ENCODE measurements around the gene USP10.

DNA sequence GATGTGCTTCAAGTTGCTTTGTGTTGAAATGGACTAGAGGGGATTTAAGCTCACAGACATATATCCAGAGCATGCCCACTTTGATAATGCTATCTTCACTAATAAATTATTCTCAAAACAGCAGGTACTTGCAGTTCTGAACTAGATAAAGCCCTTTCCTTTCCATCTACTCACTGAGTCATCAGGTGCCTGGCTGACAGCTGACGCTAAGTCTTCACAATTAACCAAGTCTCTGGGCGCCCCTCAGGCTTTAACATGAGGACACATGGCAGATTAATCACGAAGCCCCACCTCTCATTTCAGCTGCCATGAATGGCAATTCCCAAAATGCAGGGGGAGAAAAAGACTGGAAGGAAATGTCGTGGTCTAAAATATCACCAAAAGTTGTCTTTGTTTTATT lies 90.5 kb downstream of the USP10 start:
- TF ChIP-seq, protein P1, sequence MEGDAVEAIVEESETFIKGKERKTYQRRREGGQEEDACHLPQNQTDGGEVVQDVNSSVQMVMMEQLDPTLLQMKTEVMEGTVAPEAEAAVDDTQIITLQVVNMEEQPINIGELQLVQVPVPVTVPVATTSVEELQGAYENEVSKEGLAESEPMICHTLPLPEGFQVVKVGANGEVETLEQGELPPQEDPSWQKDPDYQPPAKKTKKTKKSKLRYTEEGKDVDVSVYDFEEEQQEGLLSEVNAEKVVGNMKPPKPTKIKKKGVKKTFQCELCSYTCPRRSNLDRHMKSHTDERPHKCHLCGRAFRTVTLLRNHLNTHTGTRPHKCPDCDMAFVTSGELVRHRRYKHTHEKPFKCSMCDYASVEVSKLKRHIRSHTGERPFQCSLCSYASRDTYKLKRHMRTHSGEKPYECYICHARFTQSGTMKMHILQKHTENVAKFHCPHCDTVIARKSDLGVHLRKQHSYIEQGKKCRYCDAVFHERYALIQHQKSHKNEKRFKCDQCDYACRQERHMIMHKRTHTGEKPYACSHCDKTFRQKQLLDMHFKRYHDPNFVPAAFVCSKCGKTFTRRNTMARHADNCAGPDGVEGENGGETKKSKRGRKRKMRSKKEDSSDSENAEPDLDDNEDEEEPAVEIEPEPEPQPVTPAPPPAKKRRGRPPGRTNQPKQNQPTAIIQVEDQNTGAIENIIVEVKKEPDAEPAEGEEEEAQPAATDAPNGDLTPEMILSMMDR (conservative IDR thresholded peaks at IDR 0.05), result no peak
- no peak for TF ChIP-seq ZFX (IDR thresholded peaks at IDR 0.05)

All from C4-2B (cell line).